ENCODE measurements around the gene CAMSAP2. TPM values are rescaled to one million over a fixed set of nuclear protein-coding genes. Genes with fewer than 3 reads are reported as not detected.

The CAMSAP2 gene
- total and polyA plus RNA-seq, 10 of the 15 experiments (the other 5 are each of a cell fraction or from before 2014, with no cell fraction given), result 3.9 to 19.8 (median 8.0) TPM

- no peak overlapping the region for H3K4me2 ChIP-seq (ENCODE audit: control insufficient read depth, insufficient read depth)
- no peak overlapping the region for H3K9ac ChIP-seq (ENCODE audit: control insufficient read depth, insufficient read depth, low read length)
- no TSS peak for BruUV-seq (replicated peaks)
- ATAC-seq (no peak), FAIRE-seq (no peak), DNase-seq (ENCODE audit: low read depth, low spot score) (no peak)
- H3K4me1 ChIP-seq (ENCODE audit: control insufficient read depth, insufficient read depth, low read length), result no peaks in the 10 kb centered on the region
- no peak overlapping the region for H3K27ac ChIP-seq (ENCODE audit: control insufficient read depth, insufficient read depth)
- no peaks in the 10 kb centered on the region; a peak in 1 of 4 replicates for H3K36me3 ChIP-seq (ENCODE audit: control insufficient read depth in 2 of 2, insufficient read depth in 2 of 2, low read length in 1 of 2)
- H2AFZ ChIP-seq (ENCODE audit: control insufficient read depth, low read depth, low read length), result no peak overlapping the region
- H4K20me1 ChIP-seq (ENCODE audit: control insufficient read depth, insufficient read depth), result no peaks in the 10 kb centered on the region
- in situ Hi-C loops (cut with MboI), result no loop called here
- no peaks in the 10 kb centered on the region for H3K9me3 ChIP-seq (replicated peaks; ENCODE audit: control insufficient read depth, insufficient read depth, low read length)
- ChIA-PET CTCF (interaction anchor here (0.6 to 4.7 kb wide), 13 partner anchors 13 to 247 kb away, joined by 3 to 52 read pairs (median 3); no protein-coding TSS in a partner anchor), SMC1A (ENCODE audit: uncharacterized antibody, unreplicated experiment) (interaction anchor here (0.7 to 4.4 kb wide), 14 partner anchors 12 to 184 kb away, joined by 3 to 55 read pairs (median 3); partner anchors contain the start of genes DDX59 and KIF14), POLR2A (interaction anchor here (0.5 kb wide), 1 partner anchor 228 kb away, joined by 3 read pairs; no protein-coding TSS in a partner anchor), RAD21 (ENCODE audit: unreplicated experiment) (interaction anchor here (0.7 to 5.7 kb wide), 6 partner anchors 83 to 247 kb away, joined by 3 to 59 read pairs (median 4); partner anchors contain the start of gene KIF14)
- 98% methylated on average over 3 of the region's 3 CpGs for WGBS (ENCODE audit: insufficient coverage, insufficient replicate concordance, low lambda C conversion rate, missing lambda C conversion rate)
- peaks cover 6% of the 10 kb centered on the region for H3K79me2 ChIP-seq (ENCODE audit: control insufficient read depth, insufficient read depth, low read length)
- H3K27me3 ChIP-seq (replicated peaks in 1 of 2; ENCODE audit: control insufficient read depth in 2 of 2, insufficient read depth in 2 of 2, low read length in 1 of 2), result no peaks in the 10 kb centered on the region
- no peak overlapping the region for H3K4me3 ChIP-seq
- intact Hi-C loops (cut with micrococcal nuclease; ENCODE audit: unreplicated experiment), result no loop called here
- TF ChIP-seq SP1 (IDR thresholded peaks at IDR 0.05; ENCODE audit: low read depth, low read length), result no peak
- no peak for TF ChIP-seq SPI1 (IDR thresholded peaks at IDR 0.05; ENCODE audit: borderline replicate concordance, insufficient read depth, low read depth, low read length)
- TF ChIP-seq CEBPZ (IDR thresholded peaks at IDR 0.05; ENCODE audit: low read depth, low read length), result no peak
- TF ChIP-seq MEF2A (IDR thresholded peaks at IDR 0.05; ENCODE audit: insufficient read depth, low read depth, low read length), result no peak
- no peak for TF ChIP-seq ZNF687 (IDR thresholded peaks at IDR 0.05)
- no peak for TF ChIP-seq E4F1 (IDR thresholded peaks at IDR 0.05; ENCODE audit: borderline replicate concordance, partially characterized antibody)
- no peak for TF ChIP-seq CBFB (IDR thresholded peaks at IDR 0.05; ENCODE audit: low read depth)
- TF ChIP-seq MLLT1 (IDR thresholded peaks at IDR 0.05), result no peak
- TF ChIP-seq FOXM1 (IDR thresholded peaks at IDR 0.05; ENCODE audit: low read depth, low read length), result no peak
- TF ChIP-seq SMAD5 (IDR thresholded peaks at IDR 0.05; ENCODE audit: low read depth), result no peak
- no peak for TF ChIP-seq KDM1A (IDR thresholded peaks at IDR 0.05; ENCODE audit: borderline replicate concordance)
These were observed 67.0 kb downstream of the CAMSAP2 start for GRCh38 chr1:200805719-200806118.

All from GM12878 (cell line).